Stimulated activated effector memory CD8-positive, alpha-beta T cell treated with anti-CD3 and anti-CD28 coated beads, Interleukin-12 subunit alpha, Interleukin-12 subunit beta, amount 100 ng/mL, for 72 hours (primary cell): ENCODE results near the gene SDK2.
A peak's percentile ranks its signal among the peaks of the same experiment; 100 is the strongest.

Source experiments
- ATAC-seq: fragments of 150-1000 bp; cut with Tn5 transposase; 2 replicates; pipeline ENCODE4 v1.10.0; 2021
- DNase-seq, 2 donors: peaks; one replicate each; pipeline ENCODE4 v3.0.0; 2021 to 2022; ENCODE audit warnings: low spot score in 2 of 2
- H3K27ac Mint-ChIP-seq: one replicate; pipeline ENCODE4 v1.8.0; 2022; ENCODE audit warnings: mild to moderate bottlenecking, mixed read lengths
- H3K36me3 Mint-ChIP-seq: one replicate; pipeline ENCODE4 v1.8.0; 2022; ENCODE audit warnings: mild to moderate bottlenecking, mixed read lengths
- H3K4me1 Mint-ChIP-seq: one replicate; pipeline ENCODE4 v1.8.0; 2022; ENCODE audit warnings: mixed read lengths
- H3K4me3 Mint-ChIP-seq: one replicate; pipeline ENCODE4 v1.8.0; 2022; ENCODE audit warnings: mild to moderate bottlenecking, mixed read lengths
- H3K9me3 Mint-ChIP-seq: one replicate; pipeline ENCODE4 v1.8.0; 2022; ENCODE audit warnings: mixed read lengths

The SDK2 gene

GRCh38 chr17:73612031-73612472 is 32.2 kb downstream of the SDK2 start:
- H3K4me3 Mint-ChIP-seq = no peak overlapping the region
- DNase-seq (no peak), ATAC-seq (no peak)
- no peak overlapping the region for H3K27ac Mint-ChIP-seq
- H3K36me3 Mint-ChIP-seq = no peaks in the 10 kb centered on the region
- no peaks in the 10 kb centered on the region for H3K9me3 Mint-ChIP-seq
- no peaks in the 10 kb centered on the region for H3K4me1 Mint-ChIP-seq

GRCh38 chr17:73611630-73612029 is 32.6 kb downstream of the SDK2 start:
- ATAC-seq (no peak), DNase-seq (no peak)
- no peak overlapping the region for H3K4me3 Mint-ChIP-seq
- H3K27ac Mint-ChIP-seq = no peak overlapping the region
- no peaks in the 10 kb centered on the region for H3K9me3 Mint-ChIP-seq
- no peaks in the 10 kb centered on the region for H3K36me3 Mint-ChIP-seq
- no peaks in the 10 kb centered on the region for H3K4me1 Mint-ChIP-seq

GRCh38 chr17:73610331-73610911 is 33.8 kb downstream of the SDK2 start:
- Mint-ChIP-seq H3K27ac (no peak overlapping the region), H3K9me3 (no peaks in the 10 kb centered on the region), H3K4me1 (no peaks in the 10 kb centered on the region), H3K36me3 (no peaks in the 10 kb centered on the region), H3K4me3 (no peak overlapping the region)
- DNase-seq = no peak
- ATAC-seq = no peak

GRCh38 chr17:73609758-73610157 is 34.5 kb downstream of the SDK2 start:
- H3K4me1 Mint-ChIP-seq = peaks cover under 1% of the 10 kb centered on the region
- no peak overlapping the region for H3K27ac Mint-ChIP-seq
- H3K9me3 Mint-ChIP-seq = no peaks in the 10 kb centered on the region
- H3K36me3 Mint-ChIP-seq = no peaks in the 10 kb centered on the region
- no peak overlapping the region for H3K4me3 Mint-ChIP-seq
- no peak for ATAC-seq
- DNase-seq = no peak

GRCh38 chr17:73609060-73609459 is 35.2 kb downstream of the SDK2 start:
- peaks cover 6% of the 10 kb centered on the region for H3K4me1 Mint-ChIP-seq
- H3K9me3 Mint-ChIP-seq = no peaks in the 10 kb centered on the region
- H3K4me3 Mint-ChIP-seq = no peak overlapping the region
- no peak for ATAC-seq
- H3K27ac Mint-ChIP-seq = no peak overlapping the region
- no peaks in the 10 kb centered on the region for H3K36me3 Mint-ChIP-seq
- DNase-seq = no peak

GRCh38 chr17:73605444-73605843 is 38.8 kb downstream of the SDK2 start:
- H3K4me3 Mint-ChIP-seq = no peak overlapping the region
- DNase-seq = no peak
- H3K27ac Mint-ChIP-seq = no peak overlapping the region
- no peaks in the 10 kb centered on the region for H3K36me3 Mint-ChIP-seq
- H3K9me3 Mint-ChIP-seq = no peaks in the 10 kb centered on the region
- peaks cover 6% of the 10 kb centered on the region for H3K4me1 Mint-ChIP-seq
- ATAC-seq = no peak

GRCh38 chr17:73604476-73604875 is 39.8 kb downstream of the SDK2 start:
- ATAC-seq = no peak
- no peak overlapping the region for H3K27ac Mint-ChIP-seq

GRCh38 chr17:73603971-73604370 is 40.3 kb downstream of the SDK2 start:
- Mint-ChIP-seq H3K9me3 (no peaks in the 10 kb centered on the region), H3K27ac (no peak overlapping the region), H3K4me3 (no peak overlapping the region), H3K36me3 (no peaks in the 10 kb centered on the region), H3K4me1 (peaks cover 6% of the 10 kb centered on the region)
- ATAC-seq (no peak), DNase-seq (no peak)

More at GRCh38 chr17:73604476-73604875, 39.8 kb downstream of the SDK2 start:
- DNase-seq = no peak
- H3K4me3 Mint-ChIP-seq = no peak overlapping the region
- no peaks in the 10 kb centered on the region for H3K36me3 Mint-ChIP-seq
- peaks cover 6% of the 10 kb centered on the region for H3K4me1 Mint-ChIP-seq
- no peaks in the 10 kb centered on the region for H3K9me3 Mint-ChIP-seq

GRCh38 chr17:73600103-73600871 is 44.0 kb downstream of the SDK2 start:
- DNase-seq = no peak
- H3K36me3 Mint-ChIP-seq = no peaks in the 10 kb centered on the region
- no peak overlapping the region for H3K4me3 Mint-ChIP-seq
- H3K9me3 Mint-ChIP-seq = no peaks in the 10 kb centered on the region
- H3K27ac Mint-ChIP-seq = no peak overlapping the region
- peaks cover 15% of the 10 kb centered on the region for H3K4me1 Mint-ChIP-seq
- no peak for ATAC-seq

GRCh38 chr17:73599599-73599998 is 44.6 kb downstream of the SDK2 start:
- no peak for ATAC-seq
- Mint-ChIP-seq H3K4me3 (no peak overlapping the region), H3K9me3 (no peaks in the 10 kb centered on the region), H3K27ac (no peak overlapping the region), H3K4me1 (peaks cover 15% of the 10 kb centered on the region), H3K36me3 (no peaks in the 10 kb centered on the region)
- DNase-seq = no peak

- Mint-ChIP-seq H3K36me3 (no peaks in the 10 kb centered on the region), H3K27ac (no peak overlapping the region), H3K4me3 (no peak overlapping the region), H3K9me3 (no peaks in the 10 kb centered on the region), H3K4me1 (peaks cover 21% of the 10 kb centered on the region)
- DNase-seq (no peak), ATAC-seq (no peak)
Measured at GRCh38 chr17:73598212-73598611, 46.0 kb downstream of the SDK2 start.

GRCh38 chr17:73595931-73596330 is 48.3 kb downstream of the SDK2 start:
- ATAC-seq (no peak), DNase-seq (no peak)
- Mint-ChIP-seq H3K4me1 (peaks cover 42% of the 10 kb centered on the region), H3K36me3 (no peaks in the 10 kb centered on the region), H3K9me3 (no peaks in the 10 kb centered on the region), H3K4me3 (no peak overlapping the region), H3K27ac (peak overlapping the region; percentile 70)

- H3K27ac Mint-ChIP-seq = peak overlapping the region; percentile 70
- no peak overlapping the region for H3K4me3 Mint-ChIP-seq
- no peaks in the 10 kb centered on the region for H3K9me3 Mint-ChIP-seq
- no peak for ATAC-seq
- H3K4me1 Mint-ChIP-seq = peaks cover 43% of the 10 kb centered on the region
- H3K36me3 Mint-ChIP-seq = no peaks in the 10 kb centered on the region
- DNase-seq = no peak
Measured at GRCh38 chr17:73595479-73595878, 48.8 kb downstream of the SDK2 start.

- H3K36me3 Mint-ChIP-seq = no peaks in the 10 kb centered on the region
- peak overlapping the region; percentile 70 for H3K27ac Mint-ChIP-seq
- H3K4me1 Mint-ChIP-seq = peaks cover 43% of the 10 kb centered on the region
- no peak overlapping the region for H3K4me3 Mint-ChIP-seq
- no peaks in the 10 kb centered on the region for H3K9me3 Mint-ChIP-seq
- ATAC-seq (no peak), DNase-seq (no peak)
Measured at GRCh38 chr17:73595068-73595467, 49.2 kb downstream of the SDK2 start.

GRCh38 chr17:73594598-73594997 is 49.6 kb downstream of the SDK2 start:
- Mint-ChIP-seq H3K4me3 (no peak overlapping the region), H3K27ac (no peak overlapping the region), H3K4me1 (peaks cover 43% of the 10 kb centered on the region), H3K9me3 (no peaks in the 10 kb centered on the region), H3K36me3 (no peaks in the 10 kb centered on the region)
- no peak for DNase-seq
- ATAC-seq = no peak

- H3K27ac Mint-ChIP-seq = no peak overlapping the region
- H3K36me3 Mint-ChIP-seq = no peaks in the 10 kb centered on the region
- peaks cover 47% of the 10 kb centered on the region for H3K4me1 Mint-ChIP-seq
- DNase-seq (no peak), ATAC-seq (no peak)
- H3K4me3 Mint-ChIP-seq = no peak overlapping the region
- H3K9me3 Mint-ChIP-seq = no peaks in the 10 kb centered on the region
Measured at GRCh38 chr17:73594025-73594424, 50.2 kb downstream of the SDK2 start.
